GM18868 (cell line): ENCODE results near the gene FBXW7.

Experiments
- ATAC-seq: cut with Tn5 transposase; IDR thresholded peaks from one replicate; pipeline ENCODE4 v1.9.1; 2021; ENCODE audit warnings: mild to moderate bottlenecking, moderate library complexity; ENCODE audit not compliant: unreplicated experiment

The FBXW7 gene, protein sequence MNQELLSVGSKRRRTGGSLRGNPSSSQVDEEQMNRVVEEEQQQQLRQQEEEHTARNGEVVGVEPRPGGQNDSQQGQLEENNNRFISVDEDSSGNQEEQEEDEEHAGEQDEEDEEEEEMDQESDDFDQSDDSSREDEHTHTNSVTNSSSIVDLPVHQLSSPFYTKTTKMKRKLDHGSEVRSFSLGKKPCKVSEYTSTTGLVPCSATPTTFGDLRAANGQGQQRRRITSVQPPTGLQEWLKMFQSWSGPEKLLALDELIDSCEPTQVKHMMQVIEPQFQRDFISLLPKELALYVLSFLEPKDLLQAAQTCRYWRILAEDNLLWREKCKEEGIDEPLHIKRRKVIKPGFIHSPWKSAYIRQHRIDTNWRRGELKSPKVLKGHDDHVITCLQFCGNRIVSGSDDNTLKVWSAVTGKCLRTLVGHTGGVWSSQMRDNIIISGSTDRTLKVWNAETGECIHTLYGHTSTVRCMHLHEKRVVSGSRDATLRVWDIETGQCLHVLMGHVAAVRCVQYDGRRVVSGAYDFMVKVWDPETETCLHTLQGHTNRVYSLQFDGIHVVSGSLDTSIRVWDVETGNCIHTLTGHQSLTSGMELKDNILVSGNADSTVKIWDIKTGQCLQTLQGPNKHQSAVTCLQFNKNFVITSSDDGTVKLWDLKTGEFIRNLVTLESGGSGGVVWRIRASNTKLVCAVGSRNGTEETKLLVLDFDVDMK

DNA sequence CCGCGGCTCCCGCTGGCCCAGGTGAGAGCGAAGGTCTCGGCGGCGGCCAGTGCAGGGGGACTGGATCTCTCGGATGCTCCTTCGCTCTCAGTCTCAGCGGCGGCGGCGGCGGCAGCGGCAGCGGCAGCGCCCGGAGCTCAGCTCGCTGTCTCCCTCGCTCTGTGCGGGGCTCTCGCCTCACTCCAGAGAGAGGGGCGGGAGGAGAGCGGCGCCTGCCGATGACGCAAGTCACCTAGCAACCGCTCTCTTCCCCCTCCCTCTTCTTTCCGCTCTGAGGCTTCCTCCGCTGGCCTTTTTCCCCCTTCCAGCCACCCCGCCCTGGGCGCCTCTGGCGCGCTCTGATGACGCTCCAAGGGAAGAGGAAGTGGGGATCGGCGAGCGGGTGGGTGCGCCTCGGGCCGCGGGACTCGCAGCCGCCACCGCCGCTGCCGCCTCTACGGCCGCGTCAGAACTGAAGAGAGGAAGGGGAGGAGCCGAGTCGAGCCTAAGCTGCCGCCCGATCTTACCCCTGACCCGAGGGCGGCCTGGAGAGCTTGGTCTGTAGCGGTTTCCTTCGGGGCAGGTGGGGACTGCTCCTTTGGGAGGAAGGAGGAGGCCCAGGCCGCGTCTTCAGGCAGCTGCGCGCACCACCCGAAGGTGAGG lies at the start of gene FBXW7:
TSS of gene FBXW7 (minus strand) at position 190 of the 642 bp plus-strand sequence. CDS start 124,289 bp downstream, outside the sequence.
- peak; percentile 79 for ATAC-seq

DNA sequence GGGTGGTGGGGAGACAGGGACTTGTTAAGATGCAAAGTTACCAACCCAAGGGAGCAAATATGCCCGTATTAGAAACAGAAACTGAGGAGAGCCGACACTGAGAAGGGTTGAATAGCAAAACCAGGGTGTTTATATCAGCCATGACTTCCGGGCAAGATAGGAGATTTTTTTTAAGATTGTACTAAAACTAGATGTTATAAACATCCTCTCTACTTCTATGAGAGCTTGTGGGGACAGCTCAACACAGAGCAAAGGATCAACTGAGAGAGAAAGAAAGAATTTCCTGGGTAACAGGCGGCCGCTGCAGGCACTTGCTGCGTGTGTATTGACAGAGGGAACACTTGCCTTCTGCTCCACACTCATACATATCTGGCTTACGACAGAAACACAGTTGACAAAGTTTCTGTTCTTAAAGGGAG lies 49.1 kb upstream of the FBXW7 start:
- no peak for ATAC-seq

DNA sequence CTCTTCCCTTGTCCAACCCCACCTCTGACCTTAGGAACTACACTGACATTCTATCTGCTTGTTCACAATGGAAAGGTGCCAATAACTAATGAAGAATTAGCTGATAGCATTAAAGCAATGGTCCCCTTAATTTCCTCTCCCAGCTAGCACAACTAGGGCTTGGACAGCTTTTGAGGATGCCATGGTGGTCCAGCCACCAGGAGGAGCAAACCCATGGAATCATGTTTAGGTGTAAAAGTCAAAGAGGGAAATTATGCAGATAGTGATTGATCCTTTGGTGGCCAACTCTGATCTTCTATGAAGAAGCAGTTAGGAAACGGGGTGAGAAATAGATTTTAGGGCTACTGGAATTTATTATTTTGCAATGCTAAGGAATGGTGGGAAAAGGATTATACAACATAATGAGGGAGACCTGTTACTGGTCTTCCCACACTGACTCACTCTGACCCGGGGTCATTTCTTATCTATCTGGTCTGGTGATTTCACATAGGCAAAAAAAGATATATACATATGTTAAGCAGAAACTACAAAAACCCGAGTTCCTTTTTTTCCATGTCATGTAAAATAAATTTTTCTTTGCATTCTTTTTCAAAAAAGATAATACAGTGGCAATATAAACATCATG lies 45.8 kb upstream of the FBXW7 start:
- no peak for ATAC-seq

DNA sequence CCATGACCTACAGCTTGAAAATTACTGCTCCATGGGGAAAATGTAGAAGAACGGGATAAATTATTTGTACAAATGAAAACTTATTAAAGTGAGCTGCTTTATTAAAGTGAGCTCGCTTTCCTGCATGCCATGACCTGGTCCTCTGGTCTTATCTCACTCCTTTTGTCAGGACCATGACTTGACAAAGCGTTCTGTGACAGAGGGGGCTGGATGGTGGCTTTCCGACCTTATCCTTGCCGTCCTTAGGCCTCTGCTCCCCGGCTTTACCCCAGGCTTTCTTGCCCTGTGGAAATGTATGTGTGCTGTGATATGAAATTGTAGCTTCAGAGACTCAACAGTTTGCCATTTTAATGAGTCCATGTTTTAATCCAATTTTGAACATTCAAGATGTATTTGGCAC lies 44.0 kb upstream of the FBXW7 start:
- no peak for ATAC-seq

DNA sequence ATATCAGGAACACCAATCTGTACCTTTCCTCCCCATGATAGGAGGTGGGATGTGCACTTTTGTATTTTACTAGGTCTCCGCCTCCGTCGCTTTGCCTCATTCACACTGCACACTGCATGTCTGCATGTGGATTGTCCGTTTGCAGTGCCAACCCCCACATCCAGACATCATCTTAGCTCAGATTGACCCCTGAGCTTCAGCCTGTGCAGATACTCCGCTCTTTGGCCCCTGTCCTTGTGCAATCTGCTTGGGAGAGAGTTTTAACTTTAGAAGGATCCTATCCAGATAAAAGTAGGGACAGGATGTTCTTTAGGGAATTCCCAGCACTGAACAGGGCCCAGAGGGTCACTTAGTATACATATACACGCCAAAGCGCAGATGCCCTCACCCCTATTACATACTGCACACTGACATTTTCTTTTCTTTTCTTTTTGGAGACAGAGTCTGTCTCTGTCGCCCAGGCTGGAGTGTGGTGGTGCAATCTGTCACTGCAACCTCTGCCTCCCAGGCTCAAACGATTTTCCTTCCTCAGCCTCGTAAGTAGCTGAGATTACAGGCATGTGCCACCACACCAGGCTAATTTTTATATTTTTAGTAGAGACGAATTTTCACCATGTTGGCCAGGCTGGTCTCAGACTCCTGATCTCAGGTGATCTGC lies 43.3 kb upstream of the FBXW7 start:
- no peak for ATAC-seq

DNA sequence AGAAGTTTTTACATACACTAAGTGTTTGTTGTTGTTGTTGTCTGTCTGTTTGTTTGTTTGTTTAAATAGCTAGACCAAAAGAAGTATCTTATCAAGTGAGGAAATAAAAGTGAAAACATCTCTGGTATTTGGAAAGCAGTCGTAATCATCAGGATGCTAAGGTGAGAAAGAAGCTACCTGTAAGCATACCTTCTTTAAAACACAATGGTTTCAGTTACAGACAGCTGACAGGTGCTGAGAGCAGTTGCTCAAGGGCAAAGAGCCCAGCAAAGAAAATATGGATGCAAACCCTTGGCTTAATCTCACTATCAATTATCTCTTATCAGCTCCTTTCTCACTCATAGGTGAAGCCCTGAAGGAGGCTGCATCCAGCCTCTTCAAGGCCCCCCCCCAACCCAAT lies 42.8 kb upstream of the FBXW7 start:
- ATAC-seq: no peak

DNA sequence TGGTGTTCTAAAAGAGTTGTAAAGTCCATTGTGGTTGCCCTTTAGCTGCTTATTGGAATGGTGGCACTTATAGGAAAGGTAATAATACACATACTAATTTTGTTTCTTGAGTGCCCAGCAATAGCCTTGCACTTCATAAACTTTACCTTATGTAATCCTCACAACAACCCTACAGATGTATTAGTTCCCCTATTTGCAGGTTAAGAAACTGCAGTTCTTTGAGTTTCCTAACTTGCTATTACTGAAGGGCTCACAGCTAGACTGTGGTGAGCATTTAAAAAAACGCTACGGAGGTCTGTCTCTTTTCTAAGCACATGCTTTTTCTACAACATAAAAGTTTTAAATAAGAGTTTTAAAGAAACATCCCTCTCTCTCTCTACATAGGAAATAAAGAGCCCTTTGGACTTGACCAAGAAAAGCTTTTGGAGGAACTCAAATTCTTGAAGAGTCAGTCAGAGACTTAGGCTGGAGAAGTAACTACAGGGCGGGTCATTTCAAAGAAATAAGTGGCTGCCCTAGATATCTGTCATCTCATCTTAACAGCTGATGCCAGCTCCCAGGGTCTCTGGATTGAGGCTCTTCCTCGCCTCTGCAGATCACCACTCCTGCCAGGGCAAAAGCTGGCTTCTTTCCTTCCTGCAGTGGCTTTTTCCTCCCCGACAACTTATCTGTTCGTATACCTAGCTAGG lies 42.0 kb upstream of the FBXW7 start:
- peak; percentile 96 for ATAC-seq

DNA sequence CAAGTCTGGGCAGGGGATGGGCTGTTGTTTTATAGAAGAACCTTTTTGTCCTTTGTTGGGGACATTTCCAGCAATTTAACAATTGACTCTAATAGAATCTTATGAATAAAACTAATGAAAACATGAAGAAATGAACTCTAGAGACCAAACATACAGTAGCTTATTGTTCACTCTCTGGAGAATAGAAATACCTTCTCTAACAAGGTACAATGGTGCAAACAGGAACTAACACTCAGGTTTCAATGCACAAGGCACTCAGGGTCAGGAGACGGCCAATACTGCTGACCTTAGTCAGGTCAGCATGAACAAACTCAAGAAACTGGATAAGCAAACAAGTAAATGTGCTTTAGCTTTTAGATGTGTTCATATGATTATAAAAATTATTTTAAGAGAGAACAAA lies 39.6 kb upstream of the FBXW7 start:
- ATAC-seq: no peak

DNA sequence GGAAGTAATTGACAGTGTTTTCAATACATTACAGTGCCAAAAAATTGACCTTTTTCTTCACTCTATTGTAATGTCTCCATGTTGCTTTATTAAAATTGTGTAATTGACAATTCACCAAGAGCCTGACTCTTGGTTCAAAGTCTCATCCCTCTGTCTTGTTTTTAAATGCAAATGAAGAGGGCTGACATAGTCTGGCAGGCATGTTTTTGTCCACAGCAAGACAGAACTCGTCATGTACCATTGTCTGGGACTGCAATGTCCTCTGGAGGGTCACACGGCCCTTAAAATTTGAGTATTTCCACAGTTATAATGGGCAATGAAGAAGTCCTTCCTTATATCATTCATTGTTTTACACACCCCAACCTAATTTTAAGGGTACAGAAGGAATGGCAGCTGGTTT lies 38.0 kb upstream of the FBXW7 start:
- ATAC-seq: no peak

DNA sequence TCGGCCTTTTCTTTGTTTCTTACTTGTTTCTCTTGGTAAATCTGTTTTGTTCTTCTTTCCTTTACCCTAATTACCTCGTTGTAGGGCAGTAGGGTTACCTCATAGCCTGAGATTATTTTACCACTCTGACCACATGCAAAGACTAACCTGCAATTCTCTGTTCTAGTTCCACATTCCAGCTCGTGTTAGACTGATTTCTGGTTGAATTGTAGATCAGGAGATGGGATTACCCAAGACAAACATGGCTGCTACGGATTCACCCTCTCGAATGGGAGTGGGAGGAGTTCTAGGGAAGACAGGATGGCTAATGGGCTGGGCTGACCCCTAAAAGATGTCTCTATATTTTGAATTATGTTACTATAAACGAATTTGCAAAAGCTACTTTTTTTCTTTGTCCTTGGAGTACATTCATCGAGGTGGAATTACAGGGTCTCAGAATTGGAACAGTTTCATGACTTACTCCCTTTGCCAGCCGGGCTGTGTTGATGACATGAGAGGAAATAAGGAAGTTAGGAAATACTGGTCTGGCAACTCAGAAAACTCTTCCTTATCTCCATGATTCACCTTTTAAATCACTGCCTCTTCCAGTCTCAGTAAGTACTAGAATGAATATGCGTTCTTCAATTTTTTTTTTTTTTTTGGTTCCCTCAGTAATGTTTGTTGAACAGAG lies 36.7 kb upstream of the FBXW7 start:
- ATAC-seq: no peak

DNA sequence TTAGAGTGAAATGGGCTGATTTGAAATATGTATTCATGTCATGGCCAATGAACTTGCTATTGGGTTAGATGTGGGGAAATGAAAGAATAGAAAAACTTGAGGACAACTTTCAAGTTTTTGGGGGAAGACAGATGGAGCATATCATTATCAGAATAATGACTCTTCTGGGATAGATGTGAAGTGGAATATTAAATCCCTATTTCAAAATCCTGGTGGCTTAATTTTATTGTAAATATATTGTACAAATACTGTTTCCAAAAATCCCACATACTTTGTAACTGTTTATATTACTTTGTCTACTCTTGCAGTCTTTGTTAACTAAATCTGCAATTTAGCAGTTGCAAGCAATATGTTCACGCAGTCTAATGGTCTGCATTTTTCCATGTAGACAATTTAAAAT lies 35.9 kb upstream of the FBXW7 start:
- ATAC-seq: no peak

DNA sequence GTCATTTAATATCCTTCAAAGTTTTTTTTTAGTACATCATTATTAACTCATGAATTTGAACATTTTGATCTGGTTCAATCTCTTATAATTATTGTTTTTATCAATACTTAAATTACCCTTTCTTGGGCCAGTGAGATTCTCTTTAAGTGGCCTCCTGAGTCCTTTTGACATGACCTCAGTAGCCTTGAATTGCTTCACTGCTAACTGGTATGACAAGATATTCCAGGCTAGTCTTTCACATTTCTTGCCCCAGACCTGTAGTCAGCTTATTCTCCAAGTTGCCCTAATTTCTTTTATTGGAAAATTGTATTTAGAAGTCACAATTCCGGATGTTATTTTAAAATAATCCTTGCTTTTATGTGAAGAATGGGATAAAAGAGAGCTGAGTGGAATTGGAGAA lies 35.4 kb upstream of the FBXW7 start:
- ATAC-seq: no peak

DNA sequence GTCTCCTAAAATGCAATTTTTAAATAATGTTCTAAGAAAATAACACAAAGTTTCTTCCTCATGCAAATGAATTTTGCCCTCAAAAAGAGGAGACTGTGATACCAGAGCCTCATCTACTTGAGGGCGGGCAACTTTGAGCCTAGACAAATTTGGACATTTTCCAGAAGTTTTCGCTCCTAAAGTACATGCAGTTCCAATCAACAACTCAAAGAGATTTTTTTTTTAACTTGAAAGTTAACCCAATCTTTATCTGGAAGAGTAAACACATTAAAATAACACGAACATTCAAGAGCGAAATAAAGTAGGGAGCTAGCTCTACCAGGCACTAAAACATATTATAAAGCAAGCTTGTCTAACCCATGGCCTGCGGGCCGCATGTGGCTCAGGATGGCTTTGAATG lies 29.4 kb upstream of the FBXW7 start:
- ATAC-seq: no peak

DNA sequence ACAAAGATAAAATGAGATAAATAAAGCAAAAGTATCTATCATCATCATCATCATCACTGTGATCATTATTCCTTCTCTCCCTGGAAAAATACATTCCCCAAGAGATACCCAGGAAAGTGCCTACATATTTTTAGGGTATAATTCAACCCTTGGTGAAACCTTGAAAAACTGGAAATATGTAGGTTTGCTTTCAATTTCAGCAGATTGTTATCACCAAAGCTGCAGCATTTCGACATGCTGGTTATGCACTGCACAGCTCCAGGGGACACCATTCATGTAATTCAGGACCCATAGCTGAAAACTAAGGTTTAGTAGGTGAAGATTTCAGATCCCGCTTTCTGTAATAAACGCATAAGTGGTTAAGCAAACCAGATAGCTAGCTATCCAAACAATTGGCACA lies 28.4 kb upstream of the FBXW7 start:
- ATAC-seq: no peak

DNA sequence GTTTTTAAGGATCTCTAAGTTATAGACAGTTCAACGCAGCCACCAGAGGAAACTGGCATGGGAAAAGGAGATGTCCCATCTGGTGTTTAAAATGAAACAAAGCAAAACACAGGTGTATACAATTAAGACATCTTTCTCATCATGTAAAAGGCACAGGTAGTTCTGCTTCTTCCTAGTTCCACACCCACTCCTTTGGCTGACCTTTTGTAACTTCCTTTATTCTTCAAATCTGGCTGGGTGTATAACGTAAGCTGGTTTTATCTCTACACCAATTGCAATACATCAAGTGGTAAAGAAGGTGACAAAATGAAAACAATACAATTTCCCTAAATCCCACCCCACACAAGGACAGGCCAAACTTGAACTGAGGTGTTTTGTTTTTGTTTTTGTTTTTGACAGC lies 27.3 kb upstream of the FBXW7 start:
- no peak for ATAC-seq

DNA sequence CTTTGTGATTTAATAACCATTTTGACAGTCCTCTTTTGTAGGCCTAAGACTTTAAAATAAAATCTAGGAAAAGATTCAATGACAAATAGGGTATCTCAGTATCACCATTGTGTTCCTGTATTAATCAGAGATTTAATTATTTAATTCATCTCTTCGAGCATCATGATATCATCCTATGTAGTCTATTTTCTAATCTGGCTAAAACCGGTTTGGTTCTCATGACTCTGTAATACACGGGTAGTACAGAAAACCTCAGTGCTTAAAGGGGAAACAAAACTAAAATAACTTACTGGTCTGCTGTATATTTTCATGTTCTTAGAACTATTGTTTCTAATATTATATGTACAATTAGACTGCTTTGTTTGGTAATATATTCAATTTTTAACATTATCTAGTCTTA lies 23.7 kb upstream of the FBXW7 start:
- peak; percentile 47 for ATAC-seq

DNA sequence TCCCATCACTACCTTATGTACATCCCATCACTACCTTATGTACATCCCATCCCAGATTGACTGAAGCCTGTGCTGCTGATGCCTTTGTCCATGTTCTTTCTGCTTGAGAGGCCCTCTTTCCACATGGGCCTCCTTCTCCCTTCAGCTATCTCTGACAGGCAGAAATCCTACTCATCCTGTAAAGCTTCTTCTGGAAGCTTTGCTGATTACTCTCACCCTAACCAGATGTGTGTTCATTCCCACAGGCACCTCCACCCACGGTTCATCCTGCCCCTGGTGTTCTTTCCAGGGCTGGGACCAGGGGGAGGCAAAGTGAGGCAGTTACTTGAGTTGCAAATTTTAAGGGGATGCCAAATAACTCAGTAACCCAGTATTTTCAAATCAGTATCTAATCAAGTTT lies 22.5 kb upstream of the FBXW7 start:
- ATAC-seq: no peak

DNA sequence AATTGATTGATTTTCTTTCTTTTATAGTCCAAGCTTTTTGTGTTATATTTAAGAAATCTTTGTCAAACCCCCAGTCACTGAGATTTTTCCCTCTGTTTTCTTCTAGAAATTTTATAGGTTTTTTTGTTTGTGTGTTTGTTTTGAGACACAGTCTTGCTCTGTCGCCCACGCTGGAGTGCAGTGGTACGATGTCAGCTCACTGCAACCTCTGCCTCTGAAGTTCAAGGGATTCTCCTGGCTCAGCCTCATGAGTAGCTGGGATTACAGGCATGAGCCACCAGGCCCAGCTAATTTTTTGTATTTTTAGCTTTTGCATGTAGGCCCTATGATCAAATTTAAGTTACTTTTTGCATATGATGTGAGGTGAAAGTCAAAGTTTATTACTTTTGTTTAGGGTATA lies 20.9 kb upstream of the FBXW7 start:
- ATAC-seq: no peak

DNA sequence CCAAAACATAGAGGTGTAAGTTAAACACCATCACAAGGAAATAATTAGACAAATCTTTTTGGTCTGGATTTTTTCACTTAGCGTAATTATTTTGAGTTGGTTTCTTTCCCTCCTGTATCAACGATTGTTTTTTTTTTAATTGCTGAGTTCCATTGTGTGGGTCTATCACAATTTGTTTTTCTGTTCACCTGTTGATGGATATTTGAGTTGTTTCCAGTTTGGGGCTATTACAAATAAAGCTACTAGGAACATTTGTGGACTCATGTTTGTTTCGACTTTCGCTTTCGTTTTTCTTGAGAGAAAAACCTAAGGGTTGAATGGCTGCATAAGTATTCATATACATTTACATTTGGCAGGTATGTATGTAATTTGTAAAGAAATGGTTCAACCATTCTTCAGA lies 20.4 kb upstream of the FBXW7 start:
- no peak for ATAC-seq

DNA sequence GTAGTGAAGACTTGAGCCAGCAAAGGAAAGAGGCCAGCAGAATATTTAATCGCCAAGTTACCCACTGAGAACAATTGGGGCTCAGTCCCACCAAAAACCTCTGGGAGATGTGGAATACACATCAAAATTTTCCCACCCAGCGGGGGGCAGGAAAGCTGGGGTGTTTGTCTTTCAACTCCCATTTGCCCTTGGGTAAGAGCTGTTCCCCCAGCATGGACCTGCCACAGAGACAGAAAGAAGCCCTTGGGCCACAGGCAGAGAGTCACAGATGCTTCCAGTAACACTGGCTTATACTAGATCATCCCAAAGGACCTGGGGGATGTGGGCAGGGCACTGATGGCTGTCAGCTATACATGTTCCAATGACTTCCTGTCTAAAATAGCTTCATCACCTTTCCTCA lies 18.9 kb upstream of the FBXW7 start:
- no peak for ATAC-seq
